GM12801 (cell line): Measurements from ENCODE around the gene CHPF2.

ENCODE experiments used
- TF ChIP-seq, protein P1 (sequence below): IDR thresholded peaks from one replicate; pipeline ENCODE4 v1.5.1; 2011; ENCODE audit warnings: control low read depth; ENCODE audit not compliant: insufficient read length; ENCODE audit errors: extremely low read depth

Gene CHPF2

DNA sequence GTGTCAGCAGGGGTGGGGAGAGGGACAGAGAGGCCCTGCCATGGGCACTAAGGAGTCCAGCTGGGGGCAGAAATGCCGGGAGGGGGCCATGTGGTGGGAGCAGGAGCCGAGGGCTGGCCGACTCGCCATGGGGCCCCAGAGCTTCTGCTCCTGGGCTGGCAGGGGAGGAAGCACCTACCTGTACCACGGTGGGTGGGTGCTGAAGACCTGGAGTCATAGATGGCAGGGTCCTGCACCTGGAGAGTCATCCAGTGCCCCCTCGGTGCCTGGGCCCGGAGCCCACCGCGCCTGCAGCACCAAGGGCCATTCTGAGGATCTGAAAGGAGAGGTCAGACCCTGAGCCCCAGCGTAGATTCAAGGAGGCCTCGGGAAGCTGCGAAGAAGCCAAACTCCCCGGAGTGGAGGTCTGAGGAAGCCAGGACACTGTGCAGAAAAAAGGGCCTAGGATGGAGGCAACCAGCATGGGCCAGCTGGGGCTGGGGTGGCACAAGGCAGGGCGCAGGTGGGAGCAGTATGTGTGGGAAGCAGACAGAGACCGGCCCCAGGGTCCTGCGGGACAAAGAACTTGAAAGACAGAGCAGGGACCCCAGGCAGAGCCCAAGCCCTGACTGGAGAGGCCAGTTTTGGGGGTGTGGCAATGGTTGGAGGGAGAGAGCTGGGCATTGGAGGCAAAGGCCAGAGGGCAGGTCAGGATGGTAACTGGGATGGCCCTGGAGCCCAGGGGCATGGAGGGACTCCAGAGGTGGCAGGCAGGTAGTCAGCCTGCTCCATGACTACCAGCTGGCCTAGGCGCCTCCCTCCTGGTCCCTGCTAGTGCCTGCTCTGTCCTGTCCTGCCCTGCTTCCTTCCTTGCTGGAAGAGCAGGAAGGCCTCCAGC lies 42.9 kb downstream of the CHPF2 start:
- TF ChIP-seq, protein P1, sequence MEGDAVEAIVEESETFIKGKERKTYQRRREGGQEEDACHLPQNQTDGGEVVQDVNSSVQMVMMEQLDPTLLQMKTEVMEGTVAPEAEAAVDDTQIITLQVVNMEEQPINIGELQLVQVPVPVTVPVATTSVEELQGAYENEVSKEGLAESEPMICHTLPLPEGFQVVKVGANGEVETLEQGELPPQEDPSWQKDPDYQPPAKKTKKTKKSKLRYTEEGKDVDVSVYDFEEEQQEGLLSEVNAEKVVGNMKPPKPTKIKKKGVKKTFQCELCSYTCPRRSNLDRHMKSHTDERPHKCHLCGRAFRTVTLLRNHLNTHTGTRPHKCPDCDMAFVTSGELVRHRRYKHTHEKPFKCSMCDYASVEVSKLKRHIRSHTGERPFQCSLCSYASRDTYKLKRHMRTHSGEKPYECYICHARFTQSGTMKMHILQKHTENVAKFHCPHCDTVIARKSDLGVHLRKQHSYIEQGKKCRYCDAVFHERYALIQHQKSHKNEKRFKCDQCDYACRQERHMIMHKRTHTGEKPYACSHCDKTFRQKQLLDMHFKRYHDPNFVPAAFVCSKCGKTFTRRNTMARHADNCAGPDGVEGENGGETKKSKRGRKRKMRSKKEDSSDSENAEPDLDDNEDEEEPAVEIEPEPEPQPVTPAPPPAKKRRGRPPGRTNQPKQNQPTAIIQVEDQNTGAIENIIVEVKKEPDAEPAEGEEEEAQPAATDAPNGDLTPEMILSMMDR, result no peak

DNA sequence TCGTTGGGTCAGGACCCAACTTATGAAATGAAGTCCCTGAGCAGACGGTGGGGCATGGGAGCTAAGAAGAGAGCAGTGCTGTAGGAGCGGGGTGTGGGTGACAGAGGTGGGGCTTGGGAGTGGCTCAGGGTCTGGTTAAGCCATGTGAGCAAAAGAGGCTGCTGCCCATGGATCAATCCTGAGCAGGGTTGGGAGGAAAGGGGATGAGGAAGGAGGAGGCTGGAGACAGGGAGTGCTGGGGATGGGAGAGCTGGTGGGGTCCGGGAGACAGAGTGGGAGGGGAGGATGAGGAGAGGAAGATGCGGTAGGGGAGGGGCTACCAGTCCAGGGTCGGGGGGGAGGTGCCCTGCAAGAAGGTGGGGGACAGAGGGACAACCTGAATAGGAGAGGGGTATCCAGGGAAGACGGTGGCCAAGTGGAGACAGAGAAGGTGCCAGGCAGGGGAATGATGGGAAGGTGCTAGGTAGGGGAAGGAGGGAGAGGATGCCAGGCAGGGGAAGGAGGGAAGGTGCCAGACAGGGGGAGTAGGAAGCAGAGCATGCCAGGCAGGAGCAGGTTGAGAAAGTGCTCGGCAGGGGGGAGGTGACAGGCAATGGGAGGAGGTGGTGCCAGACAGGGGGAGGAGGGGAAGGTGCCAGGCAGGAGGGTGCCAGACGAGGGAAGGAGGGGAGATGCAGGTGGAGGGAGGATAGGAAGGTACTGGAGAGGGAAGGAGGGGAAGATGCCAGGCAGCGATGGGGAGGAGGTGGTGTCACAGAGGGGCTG lies 43.7 kb downstream of the CHPF2 start:
- TF ChIP-seq, protein P1, result no peak

DNA sequence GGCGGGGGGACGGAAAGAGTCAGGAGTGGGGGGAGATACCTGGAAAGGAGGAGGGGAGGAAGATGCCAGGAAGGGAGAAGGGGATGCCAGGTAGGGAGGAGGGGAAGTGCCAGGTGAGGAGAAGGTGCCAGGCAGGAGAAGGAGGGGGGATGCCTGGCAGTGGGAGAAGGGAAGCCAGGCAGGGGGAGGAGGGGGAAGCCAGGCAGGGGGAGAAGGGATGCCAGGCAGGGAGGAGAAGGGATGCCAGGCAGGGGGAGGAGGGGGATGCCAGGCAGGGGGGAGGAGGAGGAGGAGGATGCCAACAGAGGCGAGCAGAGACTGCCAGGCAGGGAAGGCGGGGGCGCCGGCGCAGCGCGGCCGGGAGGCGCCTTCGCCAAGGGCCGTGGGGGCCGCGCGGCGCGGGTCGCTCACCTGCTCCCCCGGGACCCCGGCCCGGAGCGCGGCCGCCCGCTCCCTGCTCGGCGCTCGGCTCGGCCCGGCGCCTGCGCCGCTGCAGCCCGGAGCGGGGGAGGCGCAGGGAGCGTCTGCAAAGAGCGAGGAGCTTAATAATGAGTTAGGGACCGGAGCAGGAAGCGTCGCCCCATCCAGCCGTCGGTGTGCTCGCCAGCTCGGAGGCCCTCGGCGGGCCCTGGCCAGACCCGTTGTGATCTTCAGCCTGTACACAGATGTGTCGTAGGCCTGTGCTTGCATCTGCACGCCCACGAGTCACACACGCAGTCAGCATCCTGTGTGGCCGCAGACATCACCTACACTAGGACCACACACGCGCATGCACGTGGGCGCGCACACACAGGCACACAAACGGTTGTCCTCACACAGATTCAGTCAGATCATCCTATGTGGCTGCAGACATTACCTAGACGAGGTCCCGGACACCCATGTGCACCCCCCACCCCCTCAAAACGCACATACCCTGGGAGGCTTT lies 44.6 kb downstream of the CHPF2 start:
- TF ChIP-seq, protein P1, result no peak

DNA sequence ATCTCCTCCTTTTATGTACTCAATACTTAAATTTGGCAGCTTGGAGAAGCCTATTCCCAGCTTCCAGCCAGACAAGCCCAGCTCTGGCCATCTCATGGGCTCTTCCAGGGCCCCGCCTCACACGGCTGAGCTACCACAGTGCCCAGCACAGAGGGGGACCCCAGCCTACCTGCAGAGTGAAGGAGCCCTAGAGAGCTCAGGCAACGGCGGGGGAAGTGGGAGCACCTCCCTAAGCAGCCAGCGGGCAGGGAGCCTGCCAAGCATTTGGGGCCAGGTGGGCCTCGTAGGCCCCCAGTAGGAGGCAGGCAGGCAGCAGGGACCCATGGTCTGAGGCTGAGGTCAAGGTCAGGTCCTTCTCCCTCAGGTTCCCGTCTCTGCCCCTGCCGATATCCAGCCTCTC lies 45.3 kb downstream of the CHPF2 start:
- TF ChIP-seq, protein P1, result no peak

DNA sequence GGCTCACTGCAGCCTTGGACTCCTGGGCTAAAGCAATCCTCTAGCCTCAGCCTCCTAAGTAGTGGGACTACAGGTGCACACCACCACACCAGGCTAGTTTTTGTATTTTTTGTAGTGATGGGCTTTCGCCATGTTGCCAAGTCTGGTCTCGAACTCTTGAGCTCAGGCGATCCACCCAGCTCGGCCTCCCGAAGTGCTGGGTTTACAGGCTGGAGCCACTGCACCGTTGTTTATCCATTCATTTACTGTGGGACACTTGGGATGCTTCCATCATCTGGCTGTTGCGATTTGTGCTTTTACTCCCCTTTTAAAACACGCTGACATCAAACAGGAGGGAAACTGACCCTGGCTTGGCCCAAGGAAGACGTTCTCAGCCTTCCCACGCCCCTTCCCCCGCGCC lies 46.7 kb downstream of the CHPF2 start:
- TF ChIP-seq, protein P1, result no peak

DNA sequence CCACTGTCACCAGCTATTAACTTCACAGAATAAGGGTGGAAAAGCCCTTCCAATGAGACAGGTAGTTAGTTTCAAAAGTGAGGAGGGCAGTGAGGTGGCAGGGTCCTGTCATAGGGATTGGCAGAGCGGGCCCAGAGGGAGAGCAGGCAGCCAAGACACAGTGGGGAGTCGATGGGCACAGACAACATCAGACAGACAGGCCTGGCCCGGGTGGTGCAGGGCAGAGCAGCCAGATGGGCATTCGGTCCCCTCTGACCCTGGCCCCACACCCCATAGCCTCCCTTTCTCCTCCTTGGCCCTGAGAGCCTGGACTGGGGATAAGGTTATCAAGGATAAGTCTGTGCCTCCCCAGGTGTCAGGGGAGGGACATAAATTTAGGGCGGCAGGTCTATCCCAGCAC lies 47.6 kb downstream of the CHPF2 start:
- TF ChIP-seq, protein P1, result no peak
